Bronchial epithelial cell (primary cell): ENCODE results near the gene OR5K3. TPM values are rescaled to one million over a fixed set of nuclear protein-coding genes. Genes with fewer than 3 reads are reported as not detected.

Source experiments
- DNase-seq: peaks from one replicate; pipeline ENCODE4 v3.0.0-alpha.2; 2010; ENCODE audit warnings: low read depth
- FAIRE-seq: peaks from 2 replicates; lab custom pipeline; 2011; peaks lifted over from hg19 to GRCh38; lab: Jason Lieb, UNC
- H3K27me3 ChIP-seq: 2 replicates; pipeline ENCODE4 v1.5.1; 2011; ENCODE audit warnings: low read length; ENCODE audit not compliant: control insufficient read depth, insufficient read depth
- H3K36me3 ChIP-seq: 2 replicates; pipeline ENCODE4 v1.5.1; 2011; ENCODE audit warnings: low read length; ENCODE audit not compliant: control insufficient read depth, insufficient read depth
- H3K4me3 ChIP-seq: 2 replicates; pipeline ENCODE4 v1.5.1; 2011; ENCODE audit warnings: mild to moderate bottlenecking, low read depth, low read length, control low read depth
- CTCF ChIP-seq: IDR thresholded peaks from 2 replicates; pipeline ENCODE4 v1.5.1; 2011; ENCODE audit warnings: mild to moderate bottlenecking, moderate library complexity, low read length, control low read depth, inconsistent platforms; ENCODE audit not compliant: insufficient read depth, severe bottlenecking
- total RNA-seq: library from RNA; depleted of rRNA; stranded (reverse); fragments of >200 nt; gene quantifications from 2 replicates; pipeline ENCODE4 v1.2.1, GENCODE V29; 2014

OR5K3 gene
- total RNA-seq, 1 donor from 2014 or later: not detected

GRCh38 chr3:98398513-98398912 is 8.0 kb downstream of the OR5K3 start:
- DNase-seq: no peak
- Histone ChIP-seq H3K27me3 (no peaks in the 10 kb centered on the region), H3K4me3 (no peak overlapping the region), H3K36me3 (no peaks in the 10 kb centered on the region)
- no peak for TF ChIP-seq CTCF
- FAIRE-seq: no peak

GRCh38 chr3:98402507-98402906 is 12.0 kb downstream of the OR5K3 start:
- Histone ChIP-seq H3K4me3 (no peak overlapping the region), H3K27me3 (no peaks in the 10 kb centered on the region), H3K36me3 (no peaks in the 10 kb centered on the region)
- FAIRE-seq: peak; percentile 89
- TF ChIP-seq CTCF: no peak
- DNase-seq: no peak

GRCh38 chr3:98404010-98404409 is 13.5 kb downstream of the OR5K3 start:
- no peak for DNase-seq
- H3K36me3 ChIP-seq: no peaks in the 10 kb centered on the region
- no peak for FAIRE-seq

GRCh38 chr3:98406034-98406433 is 15.6 kb downstream of the OR5K3 start:
- no peaks in the 10 kb centered on the region for H3K36me3 ChIP-seq
- no peak overlapping the region for H3K4me3 ChIP-seq
- DNase-seq (no peak), FAIRE-seq (no peak)
- TF ChIP-seq CTCF: no peak
- no peaks in the 10 kb centered on the region for H3K27me3 ChIP-seq

More at GRCh38 chr3:98404010-98404409, 13.5 kb downstream of the OR5K3 start:
- TF ChIP-seq CTCF: no peak
- no peak overlapping the region for H3K4me3 ChIP-seq
- no peaks in the 10 kb centered on the region for H3K27me3 ChIP-seq

GRCh38 chr3:98432575-98432974 is 42.1 kb downstream of the OR5K3 start:
- no peak for DNase-seq
- TF ChIP-seq CTCF: no peak
- Histone ChIP-seq H3K27me3 (no peaks in the 10 kb centered on the region), H3K4me3 (no peak overlapping the region), H3K36me3 (no peaks in the 10 kb centered on the region)
- no peak for FAIRE-seq

GRCh38 chr3:98433764-98434163 is 43.3 kb downstream of the OR5K3 start:
- no peak for TF ChIP-seq CTCF
- FAIRE-seq (no peak), DNase-seq (no peak)
- Histone ChIP-seq H3K36me3 (no peaks in the 10 kb centered on the region), H3K4me3 (no peak overlapping the region), H3K27me3 (no peaks in the 10 kb centered on the region)
